Measurements from ENCODE around the gene CREB3L4. TPM values are rescaled to one million over a fixed set of nuclear protein-coding genes. Genes with fewer than 3 reads are reported as not detected.
A peak's percentile ranks its signal among the peaks of the same experiment; 100 is the strongest.

Gene CREB3L4
- total and polyA plus RNA-seq, 4 donors: 4.4 to 10.3 (median 8.8) TPM

DNA sequence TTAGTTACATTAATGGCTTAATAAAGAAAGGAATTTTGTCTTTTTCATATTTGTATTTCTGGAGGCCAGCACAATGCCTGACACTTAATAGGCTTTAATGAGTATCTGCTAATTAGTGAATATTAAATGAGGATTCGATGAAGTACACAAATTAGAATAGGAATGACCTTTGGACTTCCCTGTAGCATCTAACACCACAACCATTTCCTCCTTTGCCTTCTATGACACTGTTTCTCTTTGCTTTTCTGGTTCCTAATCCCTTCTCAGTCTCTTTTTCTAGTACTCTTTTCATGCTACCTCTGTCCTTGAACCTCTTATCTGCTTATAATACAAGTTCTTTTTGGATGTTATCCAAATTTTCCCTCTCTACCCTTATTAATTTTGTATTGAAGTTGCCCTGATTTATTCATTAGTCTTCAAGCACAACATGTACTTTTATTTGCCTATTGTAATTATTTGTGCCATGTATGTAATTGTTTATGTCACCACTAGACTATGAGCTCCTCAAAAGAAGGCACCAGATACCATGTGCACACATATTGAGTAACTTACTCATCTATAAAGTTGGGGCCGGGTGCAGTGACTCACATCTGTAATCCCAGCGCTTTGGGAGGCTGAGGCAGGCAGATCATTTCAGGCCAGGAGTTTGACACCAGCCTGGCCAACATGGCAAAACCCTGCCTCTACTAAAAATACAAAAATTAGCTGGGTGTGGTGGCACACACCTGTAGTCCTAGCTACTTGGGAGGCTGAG lies 46.6 kb downstream of the CREB3L4 start:
- no peak overlapping the region for H3K27ac ChIP-seq (ENCODE audit: low read depth in 1 of 2, low read length in 2 of 2)
- TF ChIP-seq, protein P1, sequence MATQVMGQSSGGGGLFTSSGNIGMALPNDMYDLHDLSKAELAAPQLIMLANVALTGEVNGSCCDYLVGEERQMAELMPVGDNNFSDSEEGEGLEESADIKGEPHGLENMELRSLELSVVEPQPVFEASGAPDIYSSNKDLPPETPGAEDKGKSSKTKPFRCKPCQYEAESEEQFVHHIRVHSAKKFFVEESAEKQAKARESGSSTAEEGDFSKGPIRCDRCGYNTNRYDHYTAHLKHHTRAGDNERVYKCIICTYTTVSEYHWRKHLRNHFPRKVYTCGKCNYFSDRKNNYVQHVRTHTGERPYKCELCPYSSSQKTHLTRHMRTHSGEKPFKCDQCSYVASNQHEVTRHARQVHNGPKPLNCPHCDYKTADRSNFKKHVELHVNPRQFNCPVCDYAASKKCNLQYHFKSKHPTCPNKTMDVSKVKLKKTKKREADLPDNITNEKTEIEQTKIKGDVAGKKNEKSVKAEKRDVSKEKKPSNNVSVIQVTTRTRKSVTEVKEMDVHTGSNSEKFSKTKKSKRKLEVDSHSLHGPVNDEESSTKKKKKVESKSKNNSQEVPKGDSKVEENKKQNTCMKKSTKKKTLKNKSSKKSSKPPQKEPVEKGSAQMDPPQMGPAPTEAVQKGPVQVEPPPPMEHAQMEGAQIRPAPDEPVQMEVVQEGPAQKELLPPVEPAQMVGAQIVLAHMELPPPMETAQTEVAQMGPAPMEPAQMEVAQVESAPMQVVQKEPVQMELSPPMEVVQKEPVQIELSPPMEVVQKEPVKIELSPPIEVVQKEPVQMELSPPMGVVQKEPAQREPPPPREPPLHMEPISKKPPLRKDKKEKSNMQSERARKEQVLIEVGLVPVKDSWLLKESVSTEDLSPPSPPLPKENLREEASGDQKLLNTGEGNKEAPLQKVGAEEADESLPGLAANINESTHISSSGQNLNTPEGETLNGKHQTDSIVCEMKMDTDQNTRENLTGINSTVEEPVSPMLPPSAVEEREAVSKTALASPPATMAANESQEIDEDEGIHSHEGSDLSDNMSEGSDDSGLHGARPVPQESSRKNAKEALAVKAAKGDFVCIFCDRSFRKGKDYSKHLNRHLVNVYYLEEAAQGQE (IDR thresholded peaks at IDR 0.05): no peak
- TF ChIP-seq HNF4A (conservative IDR thresholded peaks at IDR 0.05): peak in 1 of 2 donors; percentile 10
- H3K9me3 ChIP-seq (ENCODE audit: control insufficient read depth in 4 of 4, low read length in 3 of 4): no peaks in the 10 kb centered on the region
- no peaks in the 10 kb centered on the region for H3K27me3 ChIP-seq (ENCODE audit: control insufficient read depth in 4 of 4, insufficient read depth in 4 of 4, low read length in 3 of 4)
- WGBS: 80% methylated on average over 3 of the region's 3 CpGs
- H3K36me3 ChIP-seq (ENCODE audit: control insufficient read depth in 4 of 4, insufficient read depth in 3 of 4, low read depth in 1 of 4, low read length in 3 of 4): no peaks in the 10 kb centered on the region
- H3K4me1 ChIP-seq (ENCODE audit: control insufficient read depth in 4 of 4, insufficient read depth in 4 of 4, low read length in 3 of 4): peaks cover 0 to 2% (median 0%) of the 10 kb centered on the region in 4 donors
- DNase-seq (ENCODE audit: low spot score): no peak
- no peak overlapping the region for H3K4me3 ChIP-seq (ENCODE audit: low read depth in 1 of 3, low read length in 3 of 3)
- no peak overlapping the region for H3K9ac ChIP-seq (ENCODE audit: low read depth in 1 of 2, low read length in 2 of 2)

DNA sequence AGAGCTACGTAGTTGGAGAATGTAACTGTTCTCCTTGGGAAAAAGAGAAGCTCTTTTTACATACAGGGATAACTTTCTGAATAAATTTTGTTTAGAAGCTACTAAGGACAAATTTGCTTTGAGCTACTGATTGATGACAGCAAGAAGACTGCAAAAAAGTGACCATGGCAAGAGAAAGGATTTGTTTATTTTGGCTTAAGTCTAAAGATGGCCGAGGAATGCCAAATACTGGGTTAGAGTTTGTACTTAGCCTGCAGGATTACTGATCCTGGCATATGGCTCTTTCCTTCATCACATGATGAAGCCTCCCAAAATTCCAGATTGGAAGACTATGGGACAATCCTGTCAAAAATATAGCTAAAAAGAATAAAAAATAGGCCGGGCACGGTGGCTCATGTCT lies 51.6 kb downstream of the CREB3L4 start:
- Histone ChIP-seq H3K9ac (ENCODE audit: low read depth in 1 of 2, low read length in 2 of 2) (no peak overlapping the region), H3K27ac (ENCODE audit: low read depth in 1 of 2, low read length in 2 of 2) (no peak overlapping the region), H3K4me3 (ENCODE audit: low read depth in 1 of 3, low read length in 3 of 3) (no peak overlapping the region), H3K27me3 (ENCODE audit: control insufficient read depth in 4 of 4, insufficient read depth in 4 of 4, low read length in 3 of 4) (no peaks in the 10 kb centered on the region), H3K36me3 (ENCODE audit: control insufficient read depth in 4 of 4, insufficient read depth in 3 of 4, low read depth in 1 of 4, low read length in 3 of 4) (no peaks in the 10 kb centered on the region), H3K4me1 (ENCODE audit: control insufficient read depth in 4 of 4, insufficient read depth in 4 of 4, low read length in 3 of 4) (peaks cover 0 to 2% (median 0%) of the 10 kb centered on the region in 4 donors), H3K9me3 (ENCODE audit: control insufficient read depth in 4 of 4, low read length in 3 of 4) (no peaks in the 10 kb centered on the region)
- WGBS: 69% methylated on average over 4 of the region's 4 CpGs
- TF ChIP-seq HNF4A (conservative IDR thresholded peaks at IDR 0.05): peak in 1 of 2 donors; percentile 13
- TF ChIP-seq, protein P2, sequence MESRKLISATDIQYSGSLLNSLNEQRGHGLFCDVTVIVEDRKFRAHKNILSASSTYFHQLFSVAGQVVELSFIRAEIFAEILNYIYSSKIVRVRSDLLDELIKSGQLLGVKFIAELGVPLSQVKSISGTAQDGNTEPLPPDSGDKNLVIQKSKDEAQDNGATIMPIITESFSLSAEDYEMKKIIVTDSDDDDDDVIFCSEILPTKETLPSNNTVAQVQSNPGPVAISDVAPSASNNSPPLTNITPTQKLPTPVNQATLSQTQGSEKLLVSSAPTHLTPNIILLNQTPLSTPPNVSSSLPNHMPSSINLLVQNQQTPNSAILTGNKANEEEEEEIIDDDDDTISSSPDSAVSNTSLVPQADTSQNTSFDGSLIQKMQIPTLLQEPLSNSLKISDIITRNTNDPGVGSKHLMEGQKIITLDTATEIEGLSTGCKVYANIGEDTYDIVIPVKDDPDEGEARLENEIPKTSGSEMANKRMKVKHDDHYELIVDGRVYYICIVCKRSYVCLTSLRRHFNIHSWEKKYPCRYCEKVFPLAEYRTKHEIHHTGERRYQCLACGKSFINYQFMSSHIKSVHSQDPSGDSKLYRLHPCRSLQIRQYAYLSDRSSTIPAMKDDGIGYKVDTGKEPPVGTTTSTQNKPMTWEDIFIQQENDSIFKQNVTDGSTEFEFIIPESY (IDR thresholded peaks at IDR 0.05): no peak
- no peak for DNase-seq (ENCODE audit: low spot score)

DNA sequence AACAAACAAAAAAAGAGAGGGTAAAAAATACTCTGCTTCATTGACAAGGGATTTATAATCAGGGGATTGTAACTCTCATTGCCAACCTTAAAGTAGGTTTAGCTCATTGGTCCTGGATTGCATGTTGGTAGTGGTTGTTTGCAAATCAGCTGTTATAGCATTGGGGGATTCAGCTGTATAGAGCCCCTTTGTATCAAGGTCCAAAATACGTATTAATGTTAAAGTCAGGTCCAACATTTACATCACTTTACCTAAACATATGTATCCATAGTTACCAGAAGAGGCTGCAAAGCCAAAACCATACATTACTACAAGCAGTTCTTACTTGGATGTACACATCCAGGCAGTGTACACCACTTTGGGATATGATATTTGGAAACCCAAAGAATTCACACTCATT lies 52.2 kb downstream of the CREB3L4 start:
- Histone ChIP-seq H3K9me3 (ENCODE audit: control insufficient read depth in 4 of 4, low read length in 3 of 4) (no peaks in the 10 kb centered on the region), H3K4me3 (ENCODE audit: low read depth in 1 of 3, low read length in 3 of 3) (no peak overlapping the region), H3K36me3 (ENCODE audit: control insufficient read depth in 4 of 4, insufficient read depth in 3 of 4, low read depth in 1 of 4, low read length in 3 of 4) (no peaks in the 10 kb centered on the region), H3K4me1 (ENCODE audit: control insufficient read depth in 4 of 4, insufficient read depth in 4 of 4, low read length in 3 of 4) (peaks cover 0 to 2% (median 0%) of the 10 kb centered on the region in 4 donors), H3K9ac (ENCODE audit: low read depth in 1 of 2, low read length in 2 of 2) (no peak overlapping the region), H3K27ac (ENCODE audit: low read depth in 1 of 2, low read length in 2 of 2) (no peak overlapping the region), H3K27me3 (ENCODE audit: control insufficient read depth in 4 of 4, insufficient read depth in 4 of 4, low read length in 3 of 4) (no peaks in the 10 kb centered on the region)
- no peak for DNase-seq (ENCODE audit: low spot score)
- 96% methylated on average over 1 of the region's 1 CpG for WGBS
- TF ChIP-seq YY1 (IDR thresholded peaks at IDR 0.05) (no peak), NR2F2 (IDR thresholded peaks at IDR 0.05) (no peak), HNF4A (conservative IDR thresholded peaks at IDR 0.05) (no peak), JUND (IDR thresholded peaks at IDR 0.05) (no peak), HNF4G (IDR thresholded peaks at IDR 0.05) (no peak), RXRA (IDR thresholded peaks at IDR 0.05) (no peak), GABPA (IDR thresholded peaks at IDR 0.05 in 1 of 2, conservative IDR thresholded peaks at IDR 0.05 in 1 of 2) (no peak), FOXA2 (IDR thresholded peaks at IDR 0.05) (no peak), SP1 (IDR thresholded peaks at IDR 0.05) (no peak), FOXA1 (IDR thresholded peaks at IDR 0.05) (no peak), TAF1 (conservative IDR thresholded peaks at IDR 0.05) (no peak)
- TF ChIP-seq, protein P1 (IDR thresholded peaks at IDR 0.05): no peak
- TF ChIP-seq, protein P3, sequence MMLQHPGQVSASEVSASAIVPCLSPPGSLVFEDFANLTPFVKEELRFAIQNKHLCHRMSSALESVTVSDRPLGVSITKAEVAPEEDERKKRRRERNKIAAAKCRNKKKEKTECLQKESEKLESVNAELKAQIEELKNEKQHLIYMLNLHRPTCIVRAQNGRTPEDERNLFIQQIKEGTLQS (IDR thresholded peaks at IDR 0.05): no peak
- TF ChIP-seq, protein P4, sequence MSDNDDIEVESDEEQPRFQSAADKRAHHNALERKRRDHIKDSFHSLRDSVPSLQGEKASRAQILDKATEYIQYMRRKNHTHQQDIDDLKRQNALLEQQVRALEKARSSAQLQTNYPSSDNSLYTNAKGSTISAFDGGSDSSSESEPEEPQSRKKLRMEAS (IDR thresholded peaks at IDR 0.05): no peak
- TF ChIP-seq, protein P5, sequence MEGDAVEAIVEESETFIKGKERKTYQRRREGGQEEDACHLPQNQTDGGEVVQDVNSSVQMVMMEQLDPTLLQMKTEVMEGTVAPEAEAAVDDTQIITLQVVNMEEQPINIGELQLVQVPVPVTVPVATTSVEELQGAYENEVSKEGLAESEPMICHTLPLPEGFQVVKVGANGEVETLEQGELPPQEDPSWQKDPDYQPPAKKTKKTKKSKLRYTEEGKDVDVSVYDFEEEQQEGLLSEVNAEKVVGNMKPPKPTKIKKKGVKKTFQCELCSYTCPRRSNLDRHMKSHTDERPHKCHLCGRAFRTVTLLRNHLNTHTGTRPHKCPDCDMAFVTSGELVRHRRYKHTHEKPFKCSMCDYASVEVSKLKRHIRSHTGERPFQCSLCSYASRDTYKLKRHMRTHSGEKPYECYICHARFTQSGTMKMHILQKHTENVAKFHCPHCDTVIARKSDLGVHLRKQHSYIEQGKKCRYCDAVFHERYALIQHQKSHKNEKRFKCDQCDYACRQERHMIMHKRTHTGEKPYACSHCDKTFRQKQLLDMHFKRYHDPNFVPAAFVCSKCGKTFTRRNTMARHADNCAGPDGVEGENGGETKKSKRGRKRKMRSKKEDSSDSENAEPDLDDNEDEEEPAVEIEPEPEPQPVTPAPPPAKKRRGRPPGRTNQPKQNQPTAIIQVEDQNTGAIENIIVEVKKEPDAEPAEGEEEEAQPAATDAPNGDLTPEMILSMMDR (IDR thresholded peaks at IDR 0.05; ENCODE audit: low read depth, low read length, missing input control): no peak
